Astrocyte of the spinal cord (primary cell): Measurements from ENCODE around the gene PCDH12.

Experiments used
- DNase-seq: peaks from one replicate; pipeline ENCODE4 v3.0.0; 2011; ENCODE audit warnings: low read depth, low spot score
- H3K4me3 ChIP-seq: 2 replicates; pipeline ENCODE4 v1.5.1; 2011; ENCODE audit warnings: low read depth, mild to moderate bottlenecking, low read length, moderate library complexity
- in situ Hi-C: cut with HindIII; loops from 2 replicates; pipeline ENCODE4 v1.10.0; 2017; ENCODE audit warnings: low sequenced_read_pairs
- TF ChIP-seq, protein P1 (sequence below): IDR thresholded peaks from 2 replicates; pipeline ENCODE4 v1.5.1; 2012; ENCODE audit warnings: low read depth, mild to moderate bottlenecking, low read length, inconsistent platforms

Gene PCDH12

GRCh38 chr5:141982626-141983025, 24.6 kb upstream of the PCDH12 start:
- no peak overlapping the region for H3K4me3 ChIP-seq
- in situ Hi-C loops, result no loop called here
- no peak for DNase-seq
- TF ChIP-seq, protein P1, sequence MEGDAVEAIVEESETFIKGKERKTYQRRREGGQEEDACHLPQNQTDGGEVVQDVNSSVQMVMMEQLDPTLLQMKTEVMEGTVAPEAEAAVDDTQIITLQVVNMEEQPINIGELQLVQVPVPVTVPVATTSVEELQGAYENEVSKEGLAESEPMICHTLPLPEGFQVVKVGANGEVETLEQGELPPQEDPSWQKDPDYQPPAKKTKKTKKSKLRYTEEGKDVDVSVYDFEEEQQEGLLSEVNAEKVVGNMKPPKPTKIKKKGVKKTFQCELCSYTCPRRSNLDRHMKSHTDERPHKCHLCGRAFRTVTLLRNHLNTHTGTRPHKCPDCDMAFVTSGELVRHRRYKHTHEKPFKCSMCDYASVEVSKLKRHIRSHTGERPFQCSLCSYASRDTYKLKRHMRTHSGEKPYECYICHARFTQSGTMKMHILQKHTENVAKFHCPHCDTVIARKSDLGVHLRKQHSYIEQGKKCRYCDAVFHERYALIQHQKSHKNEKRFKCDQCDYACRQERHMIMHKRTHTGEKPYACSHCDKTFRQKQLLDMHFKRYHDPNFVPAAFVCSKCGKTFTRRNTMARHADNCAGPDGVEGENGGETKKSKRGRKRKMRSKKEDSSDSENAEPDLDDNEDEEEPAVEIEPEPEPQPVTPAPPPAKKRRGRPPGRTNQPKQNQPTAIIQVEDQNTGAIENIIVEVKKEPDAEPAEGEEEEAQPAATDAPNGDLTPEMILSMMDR, result no peak

DNA sequence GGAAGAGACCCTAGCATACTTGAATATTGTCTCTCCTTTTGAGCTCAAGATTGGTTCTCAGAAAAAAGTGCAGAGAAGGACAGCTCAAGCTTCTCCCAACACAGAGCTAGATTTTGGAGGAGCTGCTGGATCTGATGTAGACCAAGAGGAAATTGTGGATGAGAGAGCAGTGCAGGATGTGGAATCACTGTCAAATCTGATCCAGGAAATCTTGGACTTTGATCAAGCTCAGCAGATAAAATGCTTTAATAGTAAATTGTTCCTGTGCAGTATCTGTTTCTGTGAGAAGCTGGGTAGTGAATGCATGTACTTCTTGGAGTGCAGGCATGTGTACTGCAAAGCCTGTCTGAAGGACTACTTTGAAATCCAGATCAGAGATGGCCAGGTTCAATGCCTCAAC, 20.4 kb upstream of the PCDH12 start:
- no peak for DNase-seq
- H3K4me3 ChIP-seq, result no peak overlapping the region
- in situ Hi-C loops, result no loop called here
- TF ChIP-seq, protein P1, result no peak

GRCh38 chr5:141976176-141976575, 18.2 kb upstream of the PCDH12 start:
- in situ Hi-C loops, result no loop called here
- DNase-seq, result no peak
- no peak overlapping the region for H3K4me3 ChIP-seq
- TF ChIP-seq, protein P1, result no peak

- H3K4me3 ChIP-seq, result no peak overlapping the region
- DNase-seq, result peak; percentile 66
These were observed 16.0 kb upstream of the PCDH12 start for GRCh38 chr5:141973871-141974595.

DNA sequence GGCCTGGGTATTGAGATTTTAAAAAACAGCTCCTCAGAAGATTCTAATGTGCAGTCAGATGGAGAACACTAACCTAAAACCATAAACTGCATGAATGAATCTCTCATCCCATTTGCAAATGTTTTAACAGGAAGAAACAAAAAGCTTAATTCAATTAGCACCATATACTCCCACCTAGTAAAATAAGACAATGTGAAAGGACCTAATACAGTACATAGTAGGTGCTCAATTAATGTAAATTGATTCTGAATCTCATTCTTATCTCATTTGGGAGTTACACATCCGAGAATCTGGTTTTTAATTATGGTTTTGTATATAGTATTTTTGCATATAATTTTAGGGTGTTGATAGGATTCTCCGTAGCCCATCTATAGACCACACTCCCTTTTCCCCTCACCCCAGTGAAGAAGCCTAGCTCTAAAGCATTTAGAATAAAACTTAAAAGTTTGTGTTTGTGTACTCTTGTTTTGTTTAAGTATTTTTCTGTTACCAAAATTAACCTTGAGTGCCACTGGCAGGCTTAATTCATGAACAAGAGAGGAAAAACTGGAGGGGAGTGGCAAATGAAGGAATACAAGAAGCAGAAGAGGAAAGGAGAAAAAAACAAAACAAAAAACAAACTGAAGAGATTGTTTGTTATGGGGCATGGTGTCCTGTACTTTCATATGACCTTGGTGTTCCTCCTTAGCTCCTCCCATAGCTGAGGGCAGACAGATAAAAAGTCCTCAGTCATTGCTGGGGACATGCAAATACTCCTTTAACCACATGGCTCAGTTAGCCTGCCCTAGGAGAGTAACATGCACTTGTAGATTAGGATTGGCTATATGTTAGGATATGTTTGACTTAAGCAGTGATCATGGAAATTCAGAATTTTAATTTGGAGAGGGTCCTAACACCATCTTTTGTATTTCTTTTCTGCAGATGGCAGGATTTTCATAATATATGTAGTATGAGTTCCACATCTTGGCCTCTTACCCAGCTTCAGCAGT, 12.1 kb upstream of the PCDH12 start:
- TF ChIP-seq, protein P1, result no peak
- peak overlapping the region; percentile 90 for H3K4me3 ChIP-seq
- in situ Hi-C loops, result no loop called here
- no peak for DNase-seq

More at GRCh38 chr5:141973871-141974595, 16.0 kb upstream of the PCDH12 start:
- TF ChIP-seq, protein P1, result no peak
- in situ Hi-C loops, result no loop called here

GRCh38 chr5:141968914-141969608, 11.1 kb upstream of the PCDH12 start, which contains the start of gene RNF14:
Gene RNF14 (plus strand): TSS chr5:141969105. CDS start chr5:141973589, 4,484 bp downstream.
- TF ChIP-seq, protein P1, result peak; percentile 78
- DNase-seq, result peak; percentile 95
- peak within 1 kb of the TSS; percentile 90 for H3K4me3 ChIP-seq
- in situ Hi-C loops, result no loop called here
